GM12801 (cell line): ENCODE measurements around the gene BMP2K.

Experiments used
- TF ChIP-seq, protein P1 (sequence below): IDR thresholded peaks from one replicate; pipeline ENCODE4 v1.5.1; 2011; ENCODE audit warnings: control low read depth; ENCODE audit not compliant: insufficient read length; ENCODE audit errors: extremely low read depth

The BMP2K gene

DNA sequence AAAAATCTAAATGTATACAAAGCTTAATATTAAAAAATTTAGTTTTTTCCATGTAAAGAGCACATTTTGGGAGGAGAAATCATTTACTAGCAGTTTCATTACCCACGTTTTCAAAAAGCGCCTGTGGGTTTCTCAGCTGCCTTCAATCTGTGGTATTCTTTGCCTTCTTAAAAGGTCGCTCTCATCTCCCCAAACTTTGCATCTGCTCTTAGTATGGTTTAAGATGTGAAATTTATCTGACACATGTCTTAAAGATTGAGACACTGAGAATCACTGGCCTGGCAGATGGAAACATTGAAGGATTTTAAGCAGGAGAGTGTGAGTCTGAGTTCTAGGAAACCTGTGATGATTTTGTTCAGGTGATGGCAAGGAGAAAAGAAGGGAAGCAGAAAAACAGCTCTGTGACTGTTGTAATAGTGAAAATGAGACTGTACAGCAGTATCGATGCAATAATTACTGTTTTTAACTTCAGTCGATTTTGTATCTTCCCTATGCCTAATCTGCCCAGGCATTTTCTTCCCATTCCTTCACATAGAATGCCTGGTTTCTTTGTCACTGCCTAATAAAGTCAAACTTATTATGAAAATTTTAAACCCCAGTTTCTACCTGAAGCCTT lies 87.2 kb downstream of the BMP2K start:
- TF ChIP-seq, protein P1, sequence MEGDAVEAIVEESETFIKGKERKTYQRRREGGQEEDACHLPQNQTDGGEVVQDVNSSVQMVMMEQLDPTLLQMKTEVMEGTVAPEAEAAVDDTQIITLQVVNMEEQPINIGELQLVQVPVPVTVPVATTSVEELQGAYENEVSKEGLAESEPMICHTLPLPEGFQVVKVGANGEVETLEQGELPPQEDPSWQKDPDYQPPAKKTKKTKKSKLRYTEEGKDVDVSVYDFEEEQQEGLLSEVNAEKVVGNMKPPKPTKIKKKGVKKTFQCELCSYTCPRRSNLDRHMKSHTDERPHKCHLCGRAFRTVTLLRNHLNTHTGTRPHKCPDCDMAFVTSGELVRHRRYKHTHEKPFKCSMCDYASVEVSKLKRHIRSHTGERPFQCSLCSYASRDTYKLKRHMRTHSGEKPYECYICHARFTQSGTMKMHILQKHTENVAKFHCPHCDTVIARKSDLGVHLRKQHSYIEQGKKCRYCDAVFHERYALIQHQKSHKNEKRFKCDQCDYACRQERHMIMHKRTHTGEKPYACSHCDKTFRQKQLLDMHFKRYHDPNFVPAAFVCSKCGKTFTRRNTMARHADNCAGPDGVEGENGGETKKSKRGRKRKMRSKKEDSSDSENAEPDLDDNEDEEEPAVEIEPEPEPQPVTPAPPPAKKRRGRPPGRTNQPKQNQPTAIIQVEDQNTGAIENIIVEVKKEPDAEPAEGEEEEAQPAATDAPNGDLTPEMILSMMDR = no peak

DNA sequence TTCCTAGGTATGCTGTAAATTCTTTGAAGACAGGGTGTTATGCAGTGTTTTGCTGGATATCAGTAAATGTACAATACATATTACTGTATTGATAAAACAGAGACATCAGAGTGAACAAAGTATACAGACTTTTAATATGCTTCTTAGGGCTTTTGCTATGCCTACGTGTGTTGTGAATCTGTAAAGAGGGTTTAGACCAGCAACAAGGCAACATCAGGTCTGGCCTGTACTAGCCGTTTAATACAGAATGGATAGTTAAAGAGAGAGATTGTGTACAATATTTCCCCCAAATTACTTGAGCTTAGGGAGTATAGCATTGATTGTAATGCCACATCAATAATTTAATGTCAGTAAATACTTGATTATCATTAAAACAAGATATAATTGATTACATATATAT lies 87.8 kb downstream of the BMP2K start:
- TF ChIP-seq, protein P1 = no peak

DNA sequence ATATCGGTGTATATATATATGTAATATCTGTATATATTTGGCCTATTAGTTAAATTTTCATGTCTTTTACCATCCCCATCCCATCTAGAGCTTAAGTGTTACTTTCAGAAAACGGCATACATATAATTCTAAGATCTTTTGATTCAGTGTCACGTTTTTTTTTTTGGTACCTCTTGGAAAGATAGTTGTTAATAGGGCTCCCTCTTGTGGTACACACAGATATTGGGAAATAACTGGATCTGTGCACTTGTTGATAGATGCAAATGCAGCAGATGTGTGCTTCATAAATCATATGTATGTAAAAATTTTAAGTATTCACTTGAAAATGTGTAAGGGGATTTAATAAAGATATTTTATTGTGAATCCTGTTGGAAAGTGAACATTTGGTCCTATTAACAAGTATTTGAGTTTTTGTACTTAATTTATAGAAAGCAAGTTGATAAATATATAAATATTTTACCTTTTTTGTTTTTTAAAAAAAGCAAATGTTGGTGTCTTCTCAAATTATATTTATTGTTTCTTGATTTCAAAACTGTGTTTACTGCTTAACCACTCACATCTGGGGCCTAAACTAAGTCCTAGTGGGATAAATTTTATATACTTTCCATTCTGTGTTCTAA lies 88.4 kb downstream of the BMP2K start:
- TF ChIP-seq, protein P1 = no peak

DNA sequence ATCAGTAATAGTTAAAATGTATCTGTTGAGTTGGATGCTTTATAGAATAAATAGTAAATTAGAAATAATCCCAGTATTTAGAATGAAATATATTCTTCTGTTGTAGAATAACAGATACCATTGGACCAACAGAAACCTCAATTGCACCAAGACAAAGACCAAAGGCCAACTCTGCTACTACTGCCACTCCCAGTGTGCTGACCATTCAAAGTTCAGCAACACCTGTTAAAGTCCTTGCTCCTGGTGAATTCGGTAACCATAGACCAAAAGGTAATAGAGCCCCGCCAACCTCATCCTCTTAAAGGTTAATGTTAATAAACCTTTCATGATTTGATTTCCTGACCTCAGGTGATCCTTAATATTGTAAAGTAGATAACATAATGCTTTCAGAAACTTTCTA lies 89.3 kb downstream of the BMP2K start:
- TF ChIP-seq, protein P1 = no peak

DNA sequence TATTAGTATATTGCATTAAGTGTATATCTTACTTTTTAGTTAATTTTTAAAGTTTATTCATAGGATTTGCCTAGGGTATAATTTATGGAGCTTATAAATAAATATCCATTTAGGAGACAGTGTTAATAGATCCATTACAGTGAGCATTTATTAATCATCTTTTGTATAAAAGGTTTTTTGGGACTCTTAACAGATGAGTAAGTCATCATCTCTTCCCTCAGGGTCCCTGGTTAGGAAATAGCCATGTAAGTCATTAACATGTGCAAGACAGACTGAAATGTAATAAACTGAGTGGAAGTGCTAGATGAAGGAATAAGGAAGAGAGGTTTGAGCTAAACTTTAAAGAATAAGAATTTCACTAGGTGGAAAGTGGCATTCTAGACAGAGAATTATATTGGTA lies 93.9 kb downstream of the BMP2K start:
- TF ChIP-seq, protein P1 = no peak

DNA sequence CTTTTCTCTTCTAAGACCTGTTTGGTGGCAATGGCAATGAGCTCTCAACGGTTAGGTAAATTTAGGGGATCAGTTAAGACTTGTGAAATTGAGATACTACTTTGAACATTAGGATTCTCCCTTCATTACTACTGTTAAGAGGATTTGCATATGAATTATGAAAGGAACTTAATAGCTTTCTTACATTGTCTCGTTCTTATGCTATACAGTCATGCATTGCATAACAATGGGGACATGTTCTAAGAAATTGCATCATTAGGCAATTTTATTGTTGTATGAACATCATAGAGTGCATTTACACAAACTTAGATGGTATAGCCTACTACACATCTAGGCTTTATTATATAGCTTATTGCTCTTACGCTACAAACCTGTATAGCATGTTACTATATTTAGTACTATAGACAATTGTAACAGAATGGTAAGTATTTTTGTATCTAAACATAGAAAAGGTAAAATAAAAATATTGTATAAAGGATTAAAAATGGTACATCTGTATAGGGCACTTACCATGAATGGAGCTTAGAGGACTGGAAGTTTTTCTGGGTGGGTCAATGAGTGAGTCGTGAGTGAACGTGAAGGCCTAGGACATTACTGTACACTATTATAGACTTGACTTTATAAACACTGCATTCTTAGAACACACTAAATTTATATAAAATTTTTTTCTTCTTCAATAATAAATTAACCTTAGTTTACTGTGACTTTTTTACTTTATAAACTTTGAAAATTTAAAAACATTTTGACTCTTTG lies 100.6 kb downstream of the BMP2K start:
- TF ChIP-seq, protein P1 = no peak

DNA sequence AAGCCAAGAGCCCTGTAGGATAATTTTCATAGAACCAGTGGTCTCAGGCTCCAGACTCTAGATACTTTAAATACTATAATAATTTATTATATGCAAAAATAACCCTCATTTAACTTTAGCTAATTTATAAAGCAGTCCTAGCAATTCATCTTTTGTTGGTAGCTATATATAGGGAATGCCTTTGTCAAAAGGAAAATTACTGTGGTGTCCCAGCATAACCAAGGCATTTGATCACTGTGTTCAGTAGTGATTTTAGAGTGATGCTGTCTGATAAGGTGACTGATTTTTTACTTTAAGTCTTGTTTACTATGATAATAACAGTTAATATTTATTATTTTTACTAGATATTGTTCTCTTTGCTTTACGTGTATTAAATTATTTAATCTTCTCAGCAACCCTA lies 101.9 kb downstream of the BMP2K start:
- TF ChIP-seq, protein P1 = no peak
